SJSA1 (cell line): ENCODE measurements around the gene COL19A1. TPM values are rescaled to one million over a fixed set of nuclear protein-coding genes. Genes with fewer than 3 reads are reported as not detected.

Source experiments
- total RNA-seq: library from RNA; depleted of rRNA; stranded (reverse); fragments of >200 nt; shearing (Covaris generic); gene quantifications from 2 replicates; pipeline ENCODE4 v1.2.3, GENCODE V29; 2014; rRNA removed

The COL19A1 gene
- total RNA-seq, 1 experiment from 2014 or later, result not detected

Other genes starting within 250 kb of the COL19A1 start
- gene LMBRD1, start 69.5 kb upstream of the COL19A1 start, total RNA-seq, result 9.3 and 16.4 TPM in 2 replicates